Activated CD4-positive, CD25-positive, alpha-beta regulatory T cell treated with anti-CD3 and anti-CD28 coated beads, Interleukin-2, amount 50 U/mL, for 72 hours (primary cell): ENCODE results near the gene CA14.
"Not testable (repeated sequence)": the region's sequence is repeated elsewhere in the genome, so short reads cannot be mapped to it uniquely, and the experiment has no call there.

ENCODE experiments used
- DNase-seq: peaks from one replicate; pipeline ENCODE4 v3.0.0; 2021

The CA14 gene

GRCh38 chr1:150257624-150258585 lies at the start of gene CA14:
Gene CA14, plus strand, starts transcription at chr1:150257774. Its CDS starts 355 bp downstream, at chr1:150258129.
- no peak for DNase-seq

- DNase-seq: not testable (repeated sequence)
These were observed 49.1 kb upstream of the CA14 start for GRCh38 chr1:150208460-150208859.

GRCh38 chr1:150210091-150210490 lies 47.5 kb upstream of the CA14 start:
- no peak for DNase-seq

- DNase-seq: no peak
These were observed 46.9 kb upstream of the CA14 start for GRCh38 chr1:150210706-150211105.

GRCh38 chr1:150212070-150212469 lies 45.5 kb upstream of the CA14 start:
- DNase-seq: no peak

- peak; percentile 90 for DNase-seq
These were observed 44.1 kb upstream of the CA14 start for GRCh38 chr1:150213170-150214098.

- not testable (repeated sequence) for DNase-seq
These were observed 43.3 kb upstream of the CA14 start for GRCh38 chr1:150214099-150214756.

- not testable (repeated sequence) for DNase-seq
These were observed 41.7 kb upstream of the CA14 start for GRCh38 chr1:150215855-150216254.

- no peak for DNase-seq
These were observed 36.0 kb upstream of the CA14 start for GRCh38 chr1:150221552-150221951.

- no peak for DNase-seq
These were observed 32.6 kb upstream of the CA14 start for GRCh38 chr1:150224983-150225382.

GRCh38 chr1:150225546-150225945 lies 32.0 kb upstream of the CA14 start:
- no peak for DNase-seq

GRCh38 chr1:150226486-150226885 lies 31.1 kb upstream of the CA14 start:
- no peak for DNase-seq

GRCh38 chr1:150227228-150227627 lies 30.3 kb upstream of the CA14 start:
- no peak for DNase-seq

- not testable (repeated sequence) for DNase-seq
These were observed 29.3 kb upstream of the CA14 start for GRCh38 chr1:150228246-150228645.

- not testable (repeated sequence) for DNase-seq
These were observed 24.7 kb upstream of the CA14 start for GRCh38 chr1:150232921-150233320.

GRCh38 chr1:150233359-150234308 lies 23.9 kb upstream of the CA14 start:
- DNase-seq: no peak

GRCh38 chr1:150234309-150234565 lies 23.3 kb upstream of the CA14 start:
- no peak for DNase-seq

- DNase-seq: peak; percentile 87
These were observed 22.8 kb upstream of the CA14 start for GRCh38 chr1:150234566-150235293.

GRCh38 chr1:150235294-150235851 lies 22.2 kb upstream of the CA14 start:
- DNase-seq: no peak

- DNase-seq: peak; percentile 88
These were observed 21.5 kb upstream of the CA14 start, which contains the start of gene ANP32E for GRCh38 chr1:150235852-150236613. Gene ANP32E, minus strand, starts transcription at chr1:150236112. Its CDS starts 326 bp downstream, at chr1:150235786.
